ENCODE data around the gene CEP290.
A peak's percentile ranks its signal among the peaks of the same experiment; 100 is the strongest.

Gene CEP290, protein sequence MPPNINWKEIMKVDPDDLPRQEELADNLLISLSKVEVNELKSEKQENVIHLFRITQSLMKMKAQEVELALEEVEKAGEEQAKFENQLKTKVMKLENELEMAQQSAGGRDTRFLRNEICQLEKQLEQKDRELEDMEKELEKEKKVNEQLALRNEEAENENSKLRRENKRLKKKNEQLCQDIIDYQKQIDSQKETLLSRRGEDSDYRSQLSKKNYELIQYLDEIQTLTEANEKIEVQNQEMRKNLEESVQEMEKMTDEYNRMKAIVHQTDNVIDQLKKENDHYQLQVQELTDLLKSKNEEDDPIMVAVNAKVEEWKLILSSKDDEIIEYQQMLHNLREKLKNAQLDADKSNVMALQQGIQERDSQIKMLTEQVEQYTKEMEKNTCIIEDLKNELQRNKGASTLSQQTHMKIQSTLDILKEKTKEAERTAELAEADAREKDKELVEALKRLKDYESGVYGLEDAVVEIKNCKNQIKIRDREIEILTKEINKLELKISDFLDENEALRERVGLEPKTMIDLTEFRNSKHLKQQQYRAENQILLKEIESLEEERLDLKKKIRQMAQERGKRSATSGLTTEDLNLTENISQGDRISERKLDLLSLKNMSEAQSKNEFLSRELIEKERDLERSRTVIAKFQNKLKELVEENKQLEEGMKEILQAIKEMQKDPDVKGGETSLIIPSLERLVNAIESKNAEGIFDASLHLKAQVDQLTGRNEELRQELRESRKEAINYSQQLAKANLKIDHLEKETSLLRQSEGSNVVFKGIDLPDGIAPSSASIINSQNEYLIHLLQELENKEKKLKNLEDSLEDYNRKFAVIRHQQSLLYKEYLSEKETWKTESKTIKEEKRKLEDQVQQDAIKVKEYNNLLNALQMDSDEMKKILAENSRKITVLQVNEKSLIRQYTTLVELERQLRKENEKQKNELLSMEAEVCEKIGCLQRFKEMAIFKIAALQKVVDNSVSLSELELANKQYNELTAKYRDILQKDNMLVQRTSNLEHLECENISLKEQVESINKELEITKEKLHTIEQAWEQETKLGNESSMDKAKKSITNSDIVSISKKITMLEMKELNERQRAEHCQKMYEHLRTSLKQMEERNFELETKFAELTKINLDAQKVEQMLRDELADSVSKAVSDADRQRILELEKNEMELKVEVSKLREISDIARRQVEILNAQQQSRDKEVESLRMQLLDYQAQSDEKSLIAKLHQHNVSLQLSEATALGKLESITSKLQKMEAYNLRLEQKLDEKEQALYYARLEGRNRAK (N-terminal part only)

DNA sequence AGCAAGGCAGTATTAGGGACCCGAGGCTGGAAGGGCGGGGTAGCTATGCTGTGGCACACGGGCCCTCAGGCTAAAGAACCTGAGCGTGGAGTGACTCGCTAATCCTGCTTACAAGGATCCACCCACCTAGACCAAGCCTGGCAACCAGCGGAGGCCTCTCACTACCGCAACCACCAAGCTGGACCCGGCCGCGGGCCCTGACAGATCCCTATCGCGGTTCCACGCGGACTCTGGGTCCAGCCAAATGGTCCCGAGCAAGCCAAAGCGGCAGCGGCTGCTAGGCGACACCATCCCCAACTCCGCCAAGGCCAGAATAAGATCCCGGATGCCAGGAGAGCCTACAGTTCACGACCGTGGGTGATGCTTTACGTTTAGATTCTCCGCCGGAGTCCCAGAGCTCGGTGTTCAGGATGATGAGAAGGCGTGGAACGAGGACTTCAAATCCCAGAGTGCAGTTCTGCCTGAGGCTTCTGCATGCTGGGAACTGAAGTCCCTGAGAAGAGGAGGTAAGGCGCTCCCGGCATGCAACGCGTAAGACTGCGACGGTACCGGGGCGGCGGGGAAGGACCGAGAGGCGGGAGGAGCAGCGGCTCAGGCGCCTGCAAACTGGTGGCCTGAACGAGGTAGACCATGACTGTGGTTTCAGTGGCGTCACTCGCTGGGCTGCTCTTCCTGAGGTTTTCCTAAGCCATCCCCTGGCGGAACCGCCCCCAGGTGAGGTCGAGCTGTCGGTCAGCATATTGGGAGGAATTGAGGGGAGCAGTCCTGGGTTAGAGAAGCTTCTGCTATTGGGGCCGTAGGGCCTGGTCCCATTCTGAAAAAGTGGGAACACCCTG, at the start of gene CEP290, which contains the start of gene TMTC3:
TSS of gene CEP290 (minus strand) at position 315 of the 836 bp plus-strand sequence. CDS start 781 bp downstream, outside the sequence.
TSS of gene TMTC3 (plus strand) at position 534 of the 836 bp plus-strand sequence. CDS start 6,009 bp downstream, outside the sequence.
- peak; percentile 82 to 84 for DNase-seq (ENCODE audit: low read depth in 2 of 2)

- no peak for DNase-seq (ENCODE audit: low read depth in 2 of 2)
Measured at GRCh38 chr12:88188180-88188579, 46.3 kb upstream of the CEP290 start.

DNA sequence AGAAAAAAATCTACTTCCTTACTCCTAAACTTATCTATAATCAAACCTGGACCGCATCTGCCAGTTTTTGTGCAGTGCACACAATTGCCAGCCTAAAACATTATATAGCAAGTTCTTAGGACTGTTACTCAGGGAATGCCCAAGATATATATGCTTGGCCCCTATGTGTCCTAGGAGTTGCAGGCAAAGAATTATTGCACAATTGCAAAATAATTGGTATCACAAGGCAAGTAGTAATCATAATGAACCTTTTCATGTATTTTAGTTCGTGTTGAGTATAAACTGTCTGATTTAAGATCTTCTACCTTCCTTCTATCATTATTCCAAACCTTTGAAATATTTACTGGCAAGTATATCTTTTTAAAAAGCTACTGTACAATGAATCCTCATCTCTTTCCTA, 45.7 kb upstream of the CEP290 start:
- DNase-seq (ENCODE audit: low read depth in 2 of 2) = no peak

- no peak for DNase-seq (ENCODE audit: low read depth in 2 of 2)
Measured at GRCh38 chr12:88185988-88186387, 44.1 kb upstream of the CEP290 start.

GRCh38 chr12:88185279-88185678, 43.4 kb upstream of the CEP290 start:
- no peak for DNase-seq (ENCODE audit: low read depth in 2 of 2)

DNA sequence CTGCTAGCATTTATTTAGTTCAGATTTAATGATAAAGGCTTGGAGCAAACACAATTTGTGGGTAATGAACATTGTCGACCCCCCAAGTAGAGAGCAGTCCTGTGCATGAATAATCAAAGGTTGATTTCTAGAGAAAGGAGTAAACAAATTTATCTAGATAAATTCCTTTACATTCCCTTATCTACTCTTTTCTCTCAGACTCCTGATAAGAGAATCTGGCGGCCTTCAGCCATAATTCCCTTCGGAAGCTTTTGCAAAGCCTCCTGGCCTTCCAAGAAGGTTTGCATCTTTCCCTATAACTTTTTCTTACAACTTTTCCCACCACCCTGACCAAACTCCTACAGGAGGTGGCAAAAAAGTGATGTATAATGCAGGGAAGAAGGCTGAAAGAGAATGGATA, 42.3 kb upstream of the CEP290 start:
- DNase-seq (ENCODE audit: low read depth in 2 of 2) = no peak

DNA sequence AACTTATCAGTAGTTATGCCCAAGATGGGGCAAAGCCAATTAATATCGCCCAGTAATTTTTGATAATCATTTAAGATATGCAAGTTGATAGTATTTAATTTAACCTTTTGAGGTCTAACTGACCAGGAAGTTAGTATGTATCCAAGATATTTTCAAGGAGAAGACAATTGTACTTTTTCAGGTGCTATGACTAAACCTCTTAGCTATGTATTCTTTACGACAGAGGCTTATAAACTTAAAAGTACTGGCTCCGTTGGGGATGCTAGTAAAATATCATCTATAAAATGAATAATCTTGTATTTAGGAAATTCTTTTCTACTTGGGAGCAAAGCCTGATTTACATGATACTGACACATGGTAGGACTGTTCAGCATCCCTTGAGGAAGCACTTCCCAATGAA, 40.5 kb upstream of the CEP290 start:
- DNase-seq (ENCODE audit: low read depth in 2 of 2) = no peak

DNA sequence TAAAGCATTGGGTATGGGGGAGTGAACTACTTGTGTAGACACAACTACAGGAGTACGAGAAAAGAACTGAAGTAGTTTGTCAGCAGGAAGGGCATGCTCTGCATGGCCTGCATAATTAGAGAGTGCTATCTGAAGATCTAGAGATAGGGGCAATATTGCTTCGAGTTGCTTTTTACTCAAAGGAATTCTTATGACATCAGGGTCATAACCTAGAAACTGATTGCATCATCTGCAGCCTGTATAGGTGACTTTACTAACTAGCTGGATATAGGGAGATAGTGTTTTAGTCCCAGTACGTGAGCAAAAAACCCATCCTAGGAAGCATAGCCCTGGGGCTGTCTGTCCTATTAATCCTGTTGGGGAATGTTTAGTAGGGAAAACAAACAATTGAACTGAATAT, 40.0 kb upstream of the CEP290 start:
- DNase-seq (ENCODE audit: low read depth in 2 of 2) = no peak

GRCh38 chr12:88179436-88180014, 37.6 kb upstream of the CEP290 start:
- no peak for DNase-seq (ENCODE audit: low read depth in 2 of 2)

GRCh38 chr12:88175544-88175943, 33.7 kb upstream of the CEP290 start:
- DNase-seq (ENCODE audit: low read depth in 2 of 2) = no peak

GRCh38 chr12:88172844-88173407, 31.0 kb upstream of the CEP290 start:
- no peak for DNase-seq (ENCODE audit: low read depth in 2 of 2)

- no peak for DNase-seq (ENCODE audit: low read depth in 2 of 2)
Measured at GRCh38 chr12:88167384-88167783, 25.5 kb upstream of the CEP290 start.

GRCh38 chr12:88166179-88166578, 24.3 kb upstream of the CEP290 start:
- no peak for DNase-seq (ENCODE audit: low read depth in 2 of 2)

DNA sequence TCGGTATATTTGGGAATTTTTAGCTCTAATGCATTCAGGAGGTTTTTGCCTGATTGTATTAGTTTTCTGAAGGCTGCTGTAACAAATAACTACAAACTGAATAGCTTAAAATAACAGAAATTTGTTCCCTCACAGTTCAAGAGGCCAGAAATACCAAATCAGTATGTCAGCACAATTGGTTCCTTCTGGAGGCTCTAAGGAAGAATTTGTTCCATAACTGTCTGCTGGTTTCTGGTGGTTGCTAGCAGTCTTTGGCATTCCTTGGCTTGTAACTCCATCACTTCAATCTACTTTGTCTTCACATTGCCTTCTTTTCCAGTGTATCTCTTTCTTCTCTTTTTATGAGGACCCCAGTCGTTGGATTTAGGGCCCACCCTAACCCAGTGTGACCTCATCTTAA, 21.5 kb upstream of the CEP290 start:
- DNase-seq (ENCODE audit: low read depth in 2 of 2) = no peak

- no peak for DNase-seq (ENCODE audit: low read depth in 2 of 2)
Measured at GRCh38 chr12:88156075-88156654, 14.3 kb upstream of the CEP290 start.

DNA sequence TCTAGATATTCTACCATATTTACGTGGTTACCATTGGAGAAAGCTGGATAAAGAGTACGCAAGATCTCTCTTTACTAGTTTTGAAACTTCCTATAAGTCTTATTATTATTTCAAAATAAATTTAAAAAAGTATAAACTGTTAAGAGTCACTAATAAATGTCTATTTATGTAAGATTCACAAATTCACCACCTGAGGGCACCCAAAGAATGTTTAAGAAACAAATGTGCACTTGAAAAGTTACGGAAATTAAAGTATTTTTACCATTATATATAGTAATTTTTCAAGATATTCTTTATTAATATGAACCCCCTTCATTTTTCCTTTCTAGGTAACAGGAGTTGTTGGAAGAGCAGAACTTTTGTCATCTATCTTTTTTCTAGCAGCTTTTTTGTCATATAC, 12.1 kb upstream of the CEP290 start:
- no peak for DNase-seq (ENCODE audit: low read depth in 2 of 2)

GRCh38 chr12:88150063-88150462, 8.2 kb upstream of the CEP290 start:
- DNase-seq (ENCODE audit: low read depth in 2 of 2) = no peak

GRCh38 chr12:88145567-88146505, 3.9 kb upstream of the CEP290 start:
- no peak for DNase-seq (ENCODE audit: low read depth in 2 of 2)
